H1 (cell line): ENCODE measurements around the gene ARHGAP24. TPM values are rescaled to one million over a fixed set of nuclear protein-coding genes. Genes with fewer than 3 reads are reported as not detected.
A peak's percentile ranks its signal among the peaks of the same experiment; 100 is the strongest.

ENCODE experiments used
- CTCF ChIA-PET: fragments of 300-600 bp; sonication (Branson Sonifier 250); formaldehyde crosslinking; loops from one replicate; lab custom pipeline; 2021; ENCODE audit not compliant: partially characterized antibody; lab: Charles Lee
- POLR2A ChIA-PET: fragments of 300-600 bp; sonication (Branson Sonifier 250); formaldehyde crosslinking; loops from one replicate; lab custom pipeline; 2021; ENCODE audit warnings: inconsistent platforms; ENCODE audit not compliant: partially characterized antibody; lab: Charles Lee
- DNase-seq, 2 experiments: peaks; one replicate each; pipeline versions ENCODE4 v3.0.0 to v3.0.0-alpha.2; 2010 to 2022; ENCODE audit warnings: low spot score in 2 of 2, low read depth in 1 of 2, mixed read lengths in 1 of 2
- FAIRE-seq: peaks from 2 replicates; lab custom pipeline; 2011; peaks lifted over from hg19 to GRCh38; lab: Jason Lieb, UNC
- H2AFZ ChIP-seq: 2 replicates; pipeline ENCODE4 v1.8.1; 2012; ENCODE audit warnings: low read length, inconsistent platforms
- H2AK5ac ChIP-seq: 2 replicates; pipeline ENCODE4 v1.6.1; 2013; ENCODE audit warnings: low read depth, low read length
- H2BK120ac ChIP-seq: replicated peaks from 2 replicates; pipeline ENCODE3; 2013; ENCODE audit warnings: low read depth, low read length, inconsistent platforms
- H2BK12ac ChIP-seq: 2 replicates; pipeline ENCODE4 v1.6.1; 2013; ENCODE audit warnings: low read depth, low read length
- H2BK15ac ChIP-seq: 2 replicates; pipeline ENCODE4 v1.6.1; 2013; ENCODE audit warnings: low read length
- H2BK20ac ChIP-seq: 2 replicates; pipeline ENCODE4 v1.6.1; 2013; ENCODE audit warnings: low read length
- H2BK5ac ChIP-seq: 2 replicates; pipeline ENCODE4 v1.6.1; 2013; ENCODE audit warnings: low read depth, low read length
- H3K14ac ChIP-seq: 2 replicates; pipeline ENCODE4 v1.6.1; 2013; ENCODE audit warnings: inconsistent platforms; ENCODE audit not compliant: insufficient read length
- H3K18ac ChIP-seq: 2 replicates; pipeline ENCODE4 v1.6.1; 2013; ENCODE audit warnings: low read length; ENCODE audit errors: extremely low read depth
- H3K23ac ChIP-seq: 2 replicates; pipeline ENCODE4 v1.6.1; 2013; ENCODE audit warnings: inconsistent platforms; ENCODE audit not compliant: insufficient read length
- H3K23me2 ChIP-seq: 2 replicates; pipeline ENCODE4 v1.6.1; 2013; ENCODE audit warnings: low read depth, low read length
- H3K27ac ChIP-seq: 2 replicates; pipeline ENCODE4 v1.6.1; 2011; ENCODE audit warnings: low read depth, low read length, inconsistent platforms
- H3K27me3 ChIP-seq, 4 experiments: replicated peaks in 1 of 4; 1 replicate in 1 of 4; 2 replicates in 3 of 4; pipeline versions ENCODE4 v1.6.1 to v1.8.1; 2011 to 2013; ENCODE audit warnings: low read length in 3 of 4, mild to moderate bottlenecking in 3 of 4, inconsistent platforms in 2 of 4, mixed read lengths in 2 of 4, moderate library complexity in 1 of 4; ENCODE audit not compliant: control insufficient read depth in 3 of 4, insufficient read depth in 3 of 4; ENCODE audit errors: extremely low read depth in 1 of 4
- H3K36me3 ChIP-seq, 4 experiments: 2 replicates each; pipeline versions ENCODE4 v1.6.1 to v1.8.1; 2011 to 2013; ENCODE audit warnings: mild to moderate bottlenecking in 4 of 4, low read length in 3 of 4, moderate library complexity in 2 of 4, control low read depth in 1 of 4, inconsistent platforms in 1 of 4; ENCODE audit not compliant: insufficient read depth in 4 of 4, control insufficient read depth in 2 of 4
- H3K4ac ChIP-seq: replicated peaks from 2 replicates; pipeline ENCODE3; 2013; ENCODE audit warnings: low read length, low read depth, mixed read lengths, inconsistent platforms; ENCODE audit not compliant: insufficient read length
- H3K4me1 ChIP-seq, 4 experiments: replicated peaks in 1 of 4; 1 replicate in 1 of 4; 2 replicates in 3 of 4; pipeline versions ENCODE4 v1.6.1 to v1.8.1; 2011 to 2013; ENCODE audit warnings: low read length in 3 of 4, inconsistent platforms in 2 of 4, mixed read lengths in 1 of 4; ENCODE audit not compliant: insufficient read depth in 4 of 4, control insufficient read depth in 3 of 4
- H3K4me2 ChIP-seq, 2 experiments: 2 replicates each; pipeline versions ENCODE4 v1.6.1 to v1.8.1; 2011 to 2013; ENCODE audit warnings: low read depth in 2 of 2, low read length in 2 of 2, control low read depth in 1 of 2, inconsistent platforms in 1 of 2, mild to moderate bottlenecking in 1 of 2; ENCODE audit not compliant: insufficient read depth in 1 of 2
- H3K4me3 ChIP-seq, 4 experiments: fragments of 200-600, 300-600 bp in 1 of 4; sonication (generic), shearing (Covaris generic), sonication (Bioruptor Twin) in 1 of 4; 2 replicates each; pipeline versions ENCODE4 v1.5.1 to v1.8.1; 2011 to 2016; ENCODE audit warnings: low read length in 4 of 4, low read depth in 3 of 4, control low read depth in 2 of 4, inconsistent platforms in 2 of 4, mild to moderate bottlenecking in 2 of 4, mixed read lengths in 1 of 4, moderate library complexity in 1 of 4; ENCODE audit not compliant: insufficient read depth in 2 of 4; ENCODE audit errors: extremely low read depth in 1 of 4
- H3K56ac ChIP-seq: replicated peaks from 2 replicates; pipeline ENCODE3; 2013; ENCODE audit warnings: low read depth, mild to moderate bottlenecking, mixed read lengths, low read length, inconsistent platforms; ENCODE audit not compliant: insufficient read length
- H3K79me1 ChIP-seq: 2 replicates; pipeline ENCODE4 v1.6.1; 2013; ENCODE audit warnings: low read depth, low read length, control low read depth
- H3K79me2 ChIP-seq, 2 experiments: 2 replicates each; pipeline versions ENCODE4 v1.6.1 to v1.8.1; 2012 to 2013; ENCODE audit warnings: low read length in 2 of 2, mild to moderate bottlenecking in 2 of 2, inconsistent platforms in 1 of 2; ENCODE audit not compliant: insufficient read depth in 2 of 2, control insufficient read depth in 1 of 2
- H3K9ac ChIP-seq, 4 experiments: replicated peaks in 1 of 4; 1 replicate in 1 of 4; 2 replicates in 3 of 4; pipeline versions ENCODE4 v1.6.1 to v1.8.1; 2011 to 2013; ENCODE audit warnings: low read depth in 3 of 4, low read length in 3 of 4, control low read depth in 2 of 4, mild to moderate bottlenecking in 2 of 4, moderate library complexity in 2 of 4, inconsistent platforms in 1 of 4; ENCODE audit errors: extremely low read depth in 1 of 4
- H3K9me3 ChIP-seq, 2 experiments: 2 replicates each; pipeline versions ENCODE4 v1.6.1 to v1.8.1; 2012 to 2013; ENCODE audit warnings: mild to moderate bottlenecking in 2 of 2, moderate library complexity in 2 of 2, control low read depth in 1 of 2, inconsistent platforms in 1 of 2, low read depth in 1 of 2, low read length in 1 of 2, mixed read lengths in 1 of 2; ENCODE audit not compliant: insufficient read depth in 2 of 2
- H4K20me1 ChIP-seq, 2 experiments: replicated peaks in 1 of 2; 2 replicates each; pipeline versions ENCODE3 to v1.8.1; 2011 to 2013; ENCODE audit warnings: inconsistent platforms in 2 of 2, low read length in 2 of 2, mild to moderate bottlenecking in 1 of 2; ENCODE audit not compliant: insufficient read depth in 2 of 2, control insufficient read depth in 1 of 2
- H4K5ac ChIP-seq: 2 replicates; pipeline ENCODE4 v1.6.1; 2013; ENCODE audit warnings: low read length, low read depth, mixed read lengths, inconsistent platforms; ENCODE audit not compliant: insufficient read length
- H4K8ac ChIP-seq: 2 replicates; pipeline ENCODE4 v1.8.0; 2013; ENCODE audit warnings: mild to moderate bottlenecking, moderate library complexity, low read length, inconsistent platforms; ENCODE audit not compliant: insufficient read depth; ENCODE audit errors: extremely low read depth
- H4K91ac ChIP-seq: replicated peaks from 2 replicates; pipeline ENCODE3; 2013; ENCODE audit warnings: low read length, mixed read lengths, inconsistent platforms; ENCODE audit not compliant: insufficient read length
- CEBPB ChIP-seq: IDR thresholded peaks from 2 replicates; pipeline ENCODE4 v1.6.1; 2012; ENCODE audit warnings: low read depth, low read length
- EP300 ChIP-seq, 2 experiments: IDR thresholded peaks; 1 replicate in 1 of 2; 2 replicates in 1 of 2; pipeline ENCODE4 v1.6.1; 2011 to 2012; ENCODE audit warnings: low read depth in 2 of 2, low read length in 2 of 2, mild to moderate bottlenecking in 2 of 2, borderline replicate concordance in 1 of 2, inconsistent platforms in 1 of 2, moderate library complexity in 1 of 2
- WGBS, 2 experiments: shearing (Covaris generic) in 1 of 2; methylation state at CpG; one replicate each; pipeline versions ENCODE4 v1.1.6 to v1.1.7; 2013 to 2015; ENCODE audit warnings: low lambda C conversion rate in 2 of 2, mixed read lengths in 2 of 2, inconsistent platforms in 1 of 2, low coverage in 1 of 2, missing lambda C conversion rate in 1 of 2; ENCODE audit not compliant: insufficient replicate concordance in 2 of 2, insufficient coverage in 1 of 2, insufficient read length in 1 of 2; ENCODE audit errors: extremely low coverage in 1 of 2, missing lambda C conversion rate in 1 of 2; 5-methylcytosine and 5-hydroxymethylcytosine counted together
- polyA plus RNA-seq, 7 experiments: library from polyadenylated mRNA; depleted of rRNA in 3 of 7; stranded (reverse) in 5 of 7; unstranded in 2 of 7; fragments of >200 nt in 5 of 7; fragments of 200-250 nt in 2 of 7; gene quantifications; 1 replicate in 5 of 7; 2 replicates in 1 of 7; 4 replicates in 1 of 7; pipeline versions ENCODE4 v1.2.1 to v1.2.3, GENCODE V29; 2011 to 2013; ENCODE audit warnings: missing spikeins in 2 of 7, mixed read lengths in 2 of 7
- total RNA-seq: library from RNA; stranded (reverse); fragmentation: NEBNext Ultra II Directional; extraction: Animal tissue kit (Norgen Biotek cat#: 25700); gene quantifications from 2 replicates; pipeline ENCODE4 v1.2.1, GENCODE V29; 2021

Gene ARHGAP24
- total and polyA plus RNA-seq, 2 of the 8 experiments (the other 6 are each of a cell fraction or from before 2014, with no cell fraction given), result 0.08 to 0.50 TPM

GRCh38 chr4:85755285-85755684 is 280.3 kb downstream of the ARHGAP24 start:
- Histone ChIP-seq H2BK5ac (no peak overlapping the region), H4K20me1 (no peaks in the 10 kb centered on the region), H3K9ac (no peak overlapping the region), H4K5ac (no peak overlapping the region), H3K79me1 (no peaks in the 10 kb centered on the region), H3K23ac (no peak overlapping the region), H3K4me3 (no peak overlapping the region), H3K4me2 (no peak overlapping the region), H3K23me2 (no peaks in the 10 kb centered on the region), H2BK120ac (no peak overlapping the region), H3K9me3 (no peaks in the 10 kb centered on the region), H3K4ac (no peak overlapping the region), H3K14ac (no peak overlapping the region), H3K79me2 (no peaks in the 10 kb centered on the region), H3K36me3 (no peaks in the 10 kb centered on the region), H2AFZ (no peak overlapping the region), H3K27ac (no peak overlapping the region), H2BK20ac (no peak overlapping the region), H3K18ac (no peak overlapping the region), H2AK5ac (no peak overlapping the region), H2BK12ac (no peak overlapping the region), H2BK15ac (no peak overlapping the region), H3K56ac (no peak overlapping the region), H4K8ac (no peak overlapping the region), H3K27me3 (no peaks in the 10 kb centered on the region), H3K4me1 (no peaks in the 10 kb centered on the region), H4K91ac (no peak overlapping the region)
- TF ChIP-seq CEBPB (peak; percentile 38; the same call in 1 of the 2 replicates), EP300 (IDR thresholded peaks at IDR 0.05; ENCODE audit: borderline replicate concordance in 1 of 2, low read depth in 2 of 2, low read length in 2 of 2) (no peak)
- ChIA-PET POLR2A (no interaction called here), CTCF (interaction anchor here (0.6 to 1.8 kb wide), 6 partner anchors 42 to 335 kb away, joined by 3 to 6 read pairs (median 6); no protein-coding TSS in a partner anchor)
- FAIRE-seq (no peak), DNase-seq (no peak)
- WGBS, 2 experiments, result 92% methylated on average over 2 of the region's 4 CpGs; no CpG with 5 or more reads in 1 of the 2 experiments
